ENCODE data around the gene POLA2.

DNA sequence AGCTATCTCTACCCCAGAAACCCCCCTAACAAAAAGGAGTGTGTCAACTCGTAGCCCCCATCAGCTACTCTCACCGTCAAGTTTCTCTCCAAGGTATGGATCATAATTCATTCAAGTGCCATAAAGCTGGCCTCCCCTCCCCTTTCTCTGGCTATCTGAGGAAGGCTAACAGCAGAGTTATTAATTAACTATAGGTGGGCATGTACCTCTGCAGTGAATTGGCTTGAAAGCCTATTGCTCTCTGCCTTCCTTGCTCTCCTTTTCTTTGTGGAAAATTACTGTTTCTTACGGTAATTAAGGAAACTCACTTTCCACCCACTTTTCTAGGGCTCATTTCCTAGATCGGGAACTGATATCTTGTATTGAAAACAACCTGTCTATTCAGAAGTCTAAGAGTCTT lies 14.1 kb downstream of the POLA2 start:
- TF ChIP-seq, protein P1, sequence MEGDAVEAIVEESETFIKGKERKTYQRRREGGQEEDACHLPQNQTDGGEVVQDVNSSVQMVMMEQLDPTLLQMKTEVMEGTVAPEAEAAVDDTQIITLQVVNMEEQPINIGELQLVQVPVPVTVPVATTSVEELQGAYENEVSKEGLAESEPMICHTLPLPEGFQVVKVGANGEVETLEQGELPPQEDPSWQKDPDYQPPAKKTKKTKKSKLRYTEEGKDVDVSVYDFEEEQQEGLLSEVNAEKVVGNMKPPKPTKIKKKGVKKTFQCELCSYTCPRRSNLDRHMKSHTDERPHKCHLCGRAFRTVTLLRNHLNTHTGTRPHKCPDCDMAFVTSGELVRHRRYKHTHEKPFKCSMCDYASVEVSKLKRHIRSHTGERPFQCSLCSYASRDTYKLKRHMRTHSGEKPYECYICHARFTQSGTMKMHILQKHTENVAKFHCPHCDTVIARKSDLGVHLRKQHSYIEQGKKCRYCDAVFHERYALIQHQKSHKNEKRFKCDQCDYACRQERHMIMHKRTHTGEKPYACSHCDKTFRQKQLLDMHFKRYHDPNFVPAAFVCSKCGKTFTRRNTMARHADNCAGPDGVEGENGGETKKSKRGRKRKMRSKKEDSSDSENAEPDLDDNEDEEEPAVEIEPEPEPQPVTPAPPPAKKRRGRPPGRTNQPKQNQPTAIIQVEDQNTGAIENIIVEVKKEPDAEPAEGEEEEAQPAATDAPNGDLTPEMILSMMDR (IDR thresholded peaks at IDR 0.05): no peak
- no peak for TF ChIP-seq POLR2A (IDR thresholded peaks at IDR 0.05)

All from heart left ventricle (tissue), 13 donors.